Sigmoid colon (tissue), 7 donors: ENCODE measurements around the gene FAM90A26. TPM values are rescaled to one million over a fixed set of nuclear protein-coding genes. Genes with fewer than 3 reads are reported as not detected.
"Not testable (repeated sequence)": the region's sequence is repeated elsewhere in the genome, so short reads cannot be mapped to it uniquely, and the experiment has no call there.

Experiments
- DNase-seq: peaks from one replicate; pipeline ENCODE4 v3.0.0-alpha.2; 2019
- H3K27ac ChIP-seq, 4 donors: fragments of 200-600 bp; sonication (generic); one replicate each; pipeline ENCODE4 v1.5.1; 2016 to 2019; ENCODE audit warnings: mild to moderate bottlenecking in 1 of 4
- H3K27me3 ChIP-seq, 3 donors: fragments of 200-600 bp; sonication (generic); one replicate each; pipeline ENCODE4 v1.5.1; 2019; ENCODE audit warnings: mild to moderate bottlenecking in 1 of 3
- H3K36me3 ChIP-seq, 4 donors: fragments of 200-600 bp; sonication (generic); one replicate each; pipeline ENCODE4 v1.5.1; 2016 to 2019
- H3K4me1 ChIP-seq, 4 donors: fragments of 200-600 bp; sonication (generic); one replicate each; pipeline ENCODE4 v1.5.1; 2017 to 2019
- H3K4me3 ChIP-seq, 4 donors: fragments of 200-600 bp; sonication (generic); one replicate each; pipeline ENCODE4 v1.5.1; 2017 to 2019; ENCODE audit warnings: mild to moderate bottlenecking in 2 of 4, moderate library complexity in 1 of 4
- H3K9me3 ChIP-seq, 4 donors: fragments of 200-600 bp in 3 of 4; sonication (generic) in 3 of 4; one replicate each; pipeline versions ENCODE4 v1.5.1 to v1.6.1; 2013 to 2019
- CTCF ChIP-seq, 4 experiments: fragments of 450-650 bp in 3 of 4; fragments of 200-600 bp in 1 of 4; IDR thresholded peaks; one replicate each; pipeline ENCODE4 v1.5.1; 2016 to 2019; ENCODE audit warnings: antibody characterized with exemption in 4 of 4, mild to moderate bottlenecking in 3 of 4, moderate library complexity in 2 of 4
- EP300 ChIP-seq, 4 donors: sonication (generic); formaldehyde crosslinking; IDR thresholded peaks; one replicate each; pipeline ENCODE4 v1.6.1; 2017; ENCODE audit warnings: antibody characterized with exemption in 4 of 4
- POLR2A ChIP-seq, 2 donors: fragments of 450-650 bp; IDR thresholded peaks; one replicate each; pipeline ENCODE4 v1.6.1; 2016; ENCODE audit warnings: antibody characterized with exemption in 2 of 2, mild to moderate bottlenecking in 2 of 2, moderate library complexity in 2 of 2
- POLR2AphosphoS5 ChIP-seq, 4 donors: sonication (generic); formaldehyde crosslinking; IDR thresholded peaks; one replicate each; pipeline ENCODE4 v1.6.1; 2017; ENCODE audit warnings: antibody characterized with exemption in 4 of 4
- WGBS, 2 donors: extraction: QIAGEN DNeasy Blood & Tissue Kit; methylation state at CpG; one replicate each; pipeline ENCODE4 v1.1.7; 2013; 5-methylcytosine and 5-hydroxymethylcytosine counted together
- intact Hi-C: fragments of 100-400 bp; cut with DNase I; formaldehyde crosslinking; loops from one replicate; pipeline ENCODE4 v1.15.1; 2023
- polyA plus RNA-seq, 3 donors: library from polyadenylated mRNA; stranded (reverse); fragments of 200-250 nt; gene quantifications; one replicate each; pipeline ENCODE4 v1.2.3, GENCODE V29; 2013
- total RNA-seq, 4 donors: library from RNA; depleted of rRNA; stranded (reverse); fragments of >200 nt; gene quantifications; one replicate each; pipeline ENCODE4 v1.1.0, GENCODE V29; 2016
- donor health status: healthy with polysubstance abuse.
- donor health status: Bipolar disorder and iron deficiency.
- donor health status: healthy.

The FAM90A26 gene
- total and polyA plus RNA-seq, 7 donors: not detected

- DNase-seq: peak; percentile 85
- H3K36me3 ChIP-seq, H3K27me3 ChIP-seq, H3K4me1 ChIP-seq, intact Hi-C loops, H3K4me3 ChIP-seq, H3K27ac ChIP-seq, H3K9me3 ChIP-seq: not testable (repeated sequence)
- WGBS, 2 donors: 61 to 69% methylated on average over 12 of the region's 12 CpGs
- TF ChIP-seq POLR2AphosphoS5 (IDR thresholded peaks at IDR 0.05): peak in 1 of 4 donors; percentile 7
These were observed 35.7 kb upstream of the FAM90A26 start for GRCh38 chr4:9134556-9134955.

GRCh38 chr4:9141050-9141449 lies 29.2 kb upstream of the FAM90A26 start:
- WGBS, 2 donors: 89 to 97% methylated on average over 11 of the region's 11 CpGs
- intact Hi-C loops, H3K4me1 ChIP-seq: not testable (repeated sequence)

GRCh38 chr4:9142786-9143185 lies 27.4 kb upstream of the FAM90A26 start:
- H3K9me3 ChIP-seq, H3K4me3 ChIP-seq, DNase-seq, H3K4me1 ChIP-seq, H3K27ac ChIP-seq, intact Hi-C loops, H3K36me3 ChIP-seq, H3K27me3 ChIP-seq: not testable (repeated sequence)
- 85 to 86% methylated on average over 6 of the region's 6 CpGs for WGBS, 2 donors

More at GRCh38 chr4:9141050-9141449, 29.2 kb upstream of the FAM90A26 start:
- H3K27ac ChIP-seq, H3K27me3 ChIP-seq, H3K36me3 ChIP-seq, H3K4me3 ChIP-seq, DNase-seq, H3K9me3 ChIP-seq: not testable (repeated sequence)

- no peaks in the 10 kb centered on the region for H3K4me1 ChIP-seq
- DNase-seq: no peak
- H3K36me3 ChIP-seq: no peaks in the 10 kb centered on the region
- no peak for TF ChIP-seq POLR2A (IDR thresholded peaks at IDR 0.05)
- intact Hi-C loops: no loop called here
- no peak overlapping the region for H3K27ac ChIP-seq
- no peaks in the 10 kb centered on the region for H3K9me3 ChIP-seq
- no peak overlapping the region for H3K4me3 ChIP-seq
- H3K27me3 ChIP-seq: no peaks in the 10 kb centered on the region
- 96% methylated on average over 27 of the region's 27 CpGs for WGBS, 2 donors
These were observed 26.7 kb upstream of the FAM90A26 start for GRCh38 chr4:9143421-9144080.

- TF ChIP-seq POLR2AphosphoS5 (IDR thresholded peaks at IDR 0.05) (no peak), POLR2A (IDR thresholded peaks at IDR 0.05) (no peak), EP300 (IDR thresholded peaks at IDR 0.05) (no peak), CTCF (IDR thresholded peaks at IDR 0.05) (no peak)
- intact Hi-C loops: no loop called here
- WGBS, 2 donors: 27 to 81% methylated on average over 9 of the region's 9 CpGs
- H3K36me3 ChIP-seq: no peaks in the 10 kb centered on the region
- no peaks in the 10 kb centered on the region for H3K27me3 ChIP-seq
- peaks cover 0 to 3% (median 0%) of the 10 kb centered on the region in 4 donors for H3K4me1 ChIP-seq
- no peak overlapping the region for H3K27ac ChIP-seq
- H3K9me3 ChIP-seq: no peaks in the 10 kb centered on the region
- H3K4me3 ChIP-seq: no peak overlapping the region
- no peak for DNase-seq
These were observed 23.2 kb upstream of the FAM90A26 start for GRCh38 chr4:9146967-9147366.

- H3K27ac ChIP-seq, H3K36me3 ChIP-seq, DNase-seq, H3K4me1 ChIP-seq, H3K4me3 ChIP-seq, H3K27me3 ChIP-seq, H3K9me3 ChIP-seq, intact Hi-C loops: not testable (repeated sequence)
- 92 to 97% methylated on average over 4 of the region's 4 CpGs for WGBS, 2 donors
These were observed 22.8 kb upstream of the FAM90A26 start for GRCh38 chr4:9147368-9147767.

- DNase-seq, H3K27ac ChIP-seq, H3K27me3 ChIP-seq, H3K4me1 ChIP-seq, H3K36me3 ChIP-seq, intact Hi-C loops, H3K9me3 ChIP-seq, H3K4me3 ChIP-seq: not testable (repeated sequence)
- WGBS, 2 donors: 86 to 91% methylated on average over 7 of the region's 7 CpGs
These were observed 21.4 kb upstream of the FAM90A26 start for GRCh38 chr4:9148611-9149409.

- Histone ChIP-seq H3K27ac (peak overlapping the region; percentile 90 to 97 (median 94)), H3K4me3 (peak overlapping the region; percentile 70 to 79 (median 74))
- DNase-seq, H3K27me3 ChIP-seq, H3K4me1 ChIP-seq, H3K36me3 ChIP-seq, H3K9me3 ChIP-seq, intact Hi-C loops: not testable (repeated sequence)
- 2 to 4% methylated on average over 11 to 12 of the region's 12 CpGs for WGBS, 2 donors
These were observed 18.4 kb upstream of the FAM90A26 start for GRCh38 chr4:9151809-9152179.
